Left kidney (tissue), 2 donors: ENCODE results near the gene PRR29. TPM values are rescaled to one million over a fixed set of nuclear protein-coding genes. Genes with fewer than 3 reads are reported as not detected.
"Not testable (repeated sequence)": the region's sequence is repeated elsewhere in the genome, so short reads cannot be mapped to it uniquely, and the experiment has no call there.

Experiments
- DNase-seq: peaks from one replicate; pipeline ENCODE4 v3.0.0-alpha.2; 2013
- polyA plus RNA-seq: library from polyadenylated mRNA; unstranded; fragments of 120-200 nt; gene quantifications from one replicate; pipeline ENCODE4 v1.2.1, GENCODE V29; 2013; ENCODE audit not compliant: insufficient read length

PRR29 gene
- polyA plus RNA-seq, 1 donor, result 2.5 TPM

GRCh38 chr17:63973930-63974593, 24.1 kb upstream of the PRR29 start:
- DNase-seq, result no peak

GRCh38 chr17:63974594-63975192, 23.5 kb upstream of the PRR29 start:
- no peak for DNase-seq

- no peak for DNase-seq
Measured at GRCh38 chr17:63975541-63976092, 22.5 kb upstream of the PRR29 start.

- DNase-seq, result no peak
Measured at GRCh38 chr17:63976702-63977101, 21.4 kb upstream of the PRR29 start.

- DNase-seq, result no peak
Measured at GRCh38 chr17:63978272-63979200, 19.6 kb upstream of the PRR29 start.

GRCh38 chr17:63982641-63983040, 15.5 kb upstream of the PRR29 start:
- not testable (repeated sequence) for DNase-seq

- no peak for DNase-seq
Measured at GRCh38 chr17:63983320-63983719, 14.8 kb upstream of the PRR29 start.

GRCh38 chr17:63984236-63984635, 13.9 kb upstream of the PRR29 start:
- DNase-seq, result no peak

GRCh38 chr17:63984651-63985386, 13.3 kb upstream of the PRR29 start:
- DNase-seq, result no peak

- DNase-seq, result no peak
Measured at GRCh38 chr17:63985387-63986140, 12.6 kb upstream of the PRR29 start.

- no peak for DNase-seq
Measured at GRCh38 chr17:63986821-63987220, 11.3 kb upstream of the PRR29 start.

- no peak for DNase-seq
Measured at GRCh38 chr17:63987221-63988126, 10.7 kb upstream of the PRR29 start.

- no peak for DNase-seq
Measured at GRCh38 chr17:63988127-63988478, 10.0 kb upstream of the PRR29 start.

- peak; percentile 61 for DNase-seq
Measured at GRCh38 chr17:63988741-63989621, 9.2 kb upstream of the PRR29 start.

- no peak for DNase-seq
Measured at GRCh38 chr17:63989622-63990345, 8.4 kb upstream of the PRR29 start.

- DNase-seq, result no peak
Measured at GRCh38 chr17:63991611-63992010, 6.5 kb upstream of the PRR29 start.

- no peak for DNase-seq
Measured at GRCh38 chr17:63993368-63993985, 4.7 kb upstream of the PRR29 start.

GRCh38 chr17:63995626-63996025, 2.5 kb upstream of the PRR29 start:
- no peak for DNase-seq
